Subcutaneous abdominal adipose tissue (tissue), 5 donors: ENCODE measurements around the gene SINHCAF.
"Not testable (repeated sequence)": the region's sequence is repeated elsewhere in the genome, so short reads cannot be mapped to it uniquely, and the experiment has no call there.

ENCODE experiments used
- H3K27ac ChIP-seq: one replicate; pipeline ENCODE4 v1.7.0; 2013; ENCODE audit warnings: low read depth, mild to moderate bottlenecking, inconsistent platforms, low read length, moderate library complexity
- H3K27me3 ChIP-seq, 5 donors: one replicate each; pipeline ENCODE4 v1.7.0; 2013; ENCODE audit warnings: low read length in 5 of 5, inconsistent platforms in 1 of 5; ENCODE audit not compliant: control insufficient read depth in 5 of 5, insufficient read depth in 4 of 5
- H3K36me3 ChIP-seq, 5 donors: one replicate each; pipeline ENCODE4 v1.7.0; 2013; ENCODE audit warnings: low read length in 5 of 5; ENCODE audit not compliant: control insufficient read depth in 5 of 5, insufficient read depth in 5 of 5
- H3K4me1 ChIP-seq, 5 donors: one replicate each; pipeline ENCODE4 v1.7.0; 2013; ENCODE audit warnings: low read length in 5 of 5, mild to moderate bottlenecking in 3 of 5, moderate library complexity in 1 of 5; ENCODE audit not compliant: control insufficient read depth in 5 of 5, insufficient read depth in 5 of 5
- H3K4me3 ChIP-seq, 5 donors: one replicate each; pipeline ENCODE4 v1.7.0; 2013; ENCODE audit warnings: low read length in 5 of 5, low read depth in 1 of 5
- H3K9ac ChIP-seq, 5 donors: one replicate each; pipeline ENCODE4 v1.7.0; 2013; ENCODE audit warnings: low read length in 5 of 5, mild to moderate bottlenecking in 4 of 5, moderate library complexity in 3 of 5
- H3K9me3 ChIP-seq, 5 donors: one replicate each; pipeline ENCODE4 v1.7.0; 2013; ENCODE audit warnings: low read length in 5 of 5; ENCODE audit not compliant: control insufficient read depth in 5 of 5
- donor health status: healthy.
- donor health status: healthy.
- donor health status: healthy.
- donor health status: healthy.
- donor health status: healthy.

The SINHCAF gene

DNA sequence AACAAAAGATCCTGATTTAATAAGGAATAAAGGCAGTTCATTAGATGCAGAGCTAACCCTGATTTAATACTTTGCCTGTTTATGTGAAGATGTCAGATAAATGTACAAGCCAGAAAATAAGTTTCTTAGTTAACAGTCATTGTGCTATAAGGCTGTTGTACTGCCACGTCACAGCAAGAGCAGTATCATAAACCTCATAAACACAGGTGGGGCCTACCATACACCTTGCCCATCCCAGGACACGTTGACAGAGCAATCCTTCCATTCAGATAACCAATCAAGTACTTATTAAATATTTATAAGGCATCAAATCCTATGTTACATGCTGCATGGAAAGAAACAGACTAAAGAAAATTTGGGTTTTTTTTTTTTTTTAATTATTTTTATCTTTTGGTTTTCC is 36.5 kb downstream of the SINHCAF start:
- Histone ChIP-seq H3K27ac (no peak overlapping the region), H3K36me3 (peaks cover 13 to 39% (median 17%) of the 10 kb centered on the region in 5 donors)

DNA sequence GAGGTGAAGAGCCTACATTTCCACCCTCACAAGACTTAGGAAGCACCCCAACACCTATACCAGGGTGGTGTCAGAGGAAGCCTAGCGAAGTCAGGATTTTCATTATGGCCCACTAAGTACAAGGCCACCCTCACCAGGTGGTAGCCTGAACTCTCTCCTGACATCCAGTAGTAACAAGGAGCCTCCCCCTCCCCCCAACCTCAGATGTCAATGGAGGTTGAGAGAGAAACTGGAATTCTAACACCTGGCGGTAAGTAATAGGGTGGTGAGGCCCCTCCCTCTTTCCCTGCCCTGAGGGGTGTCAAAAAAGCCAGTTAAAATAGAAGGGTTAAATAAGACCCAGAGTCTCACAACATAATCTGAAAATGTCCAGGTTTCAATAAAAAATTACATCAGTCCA is 37.6 kb downstream of the SINHCAF start:
- H3K36me3 ChIP-seq, result peaks cover 8 to 37% (median 13%) of the 10 kb centered on the region in 5 donors

More for the DNA sequence above, 36.5 kb downstream of the SINHCAF start:
- Histone ChIP-seq H3K27me3 (no peaks in the 10 kb centered on the region), H3K4me1 (no peaks in the 10 kb centered on the region), H3K9ac (no peak overlapping the region), H3K9me3 (no peaks in the 10 kb centered on the region), H3K4me3 (no peak overlapping the region)

GRCh38 chr12:31280183-31280582 is 45.8 kb downstream of the SINHCAF start:
- Histone ChIP-seq H3K9ac (no peak overlapping the region), H3K27ac (no peak overlapping the region), H3K4me3 (no peak overlapping the region), H3K36me3 (peaks cover 0 to 14% (median 3%) of the 10 kb centered on the region in 5 donors), H3K4me1 (peaks cover 0 to under 1% (median 0%) of the 10 kb centered on the region in 5 donors), H3K27me3 (no peaks in the 10 kb centered on the region), H3K9me3 (no peaks in the 10 kb centered on the region)

More for the DNA sequence above, 37.6 kb downstream of the SINHCAF start:
- Histone ChIP-seq H3K4me3 (no peak overlapping the region), H3K4me1 (no peaks in the 10 kb centered on the region), H3K9me3 (no peaks in the 10 kb centered on the region), H3K27ac (no peak overlapping the region), H3K9ac (no peak overlapping the region), H3K27me3 (no peaks in the 10 kb centered on the region)

- H3K9me3 ChIP-seq, result no peaks in the 10 kb centered on the region
- no peaks in the 10 kb centered on the region for H3K27me3 ChIP-seq
- H3K4me3 ChIP-seq, result no peak overlapping the region
- peaks cover 0 to 6% (median 0%) of the 10 kb centered on the region in 5 donors for H3K4me1 ChIP-seq
- H3K9ac ChIP-seq, result no peak overlapping the region
- H3K36me3 ChIP-seq, result peaks cover 0 to 8% (median 1%) of the 10 kb centered on the region in 5 donors
- no peak overlapping the region for H3K27ac ChIP-seq
Measured at GRCh38 chr12:31279390-31279924, 46.5 kb downstream of the SINHCAF start.

DNA sequence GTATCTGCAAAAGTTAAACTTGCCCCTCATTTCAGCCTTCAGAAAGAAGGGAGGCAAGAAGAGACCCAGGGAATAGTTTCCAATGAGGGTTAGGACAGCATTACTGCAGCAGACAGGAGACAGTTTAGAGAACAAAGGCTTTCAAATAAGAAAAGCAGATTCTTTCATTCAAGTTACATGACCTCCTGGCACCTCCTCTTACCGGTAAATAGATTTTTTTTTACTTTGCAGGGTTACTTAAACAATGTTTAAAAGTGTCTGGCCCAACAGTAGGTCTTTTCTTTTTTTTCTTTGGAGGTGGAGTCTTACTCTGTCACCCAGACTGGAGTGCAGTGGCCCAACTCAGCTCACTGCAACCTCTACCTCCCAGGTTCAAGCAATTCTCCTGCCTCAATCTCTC is 47.1 kb downstream of the SINHCAF start:
- no peaks in the 10 kb centered on the region for H3K9me3 ChIP-seq
- peaks cover 0 to 7% (median 0%) of the 10 kb centered on the region in 5 donors for H3K36me3 ChIP-seq
- H3K4me1 ChIP-seq, result peaks cover 0 to 8% (median 0%) of the 10 kb centered on the region in 5 donors
- no peak overlapping the region for H3K4me3 ChIP-seq
- no peaks in the 10 kb centered on the region for H3K27me3 ChIP-seq
- no peak overlapping the region for H3K27ac ChIP-seq
- H3K9ac ChIP-seq, result no peak overlapping the region

GRCh38 chr12:31278424-31278823 is 47.5 kb downstream of the SINHCAF start:
- no peak overlapping the region for H3K27ac ChIP-seq
- H3K9me3 ChIP-seq, result no peaks in the 10 kb centered on the region

DNA sequence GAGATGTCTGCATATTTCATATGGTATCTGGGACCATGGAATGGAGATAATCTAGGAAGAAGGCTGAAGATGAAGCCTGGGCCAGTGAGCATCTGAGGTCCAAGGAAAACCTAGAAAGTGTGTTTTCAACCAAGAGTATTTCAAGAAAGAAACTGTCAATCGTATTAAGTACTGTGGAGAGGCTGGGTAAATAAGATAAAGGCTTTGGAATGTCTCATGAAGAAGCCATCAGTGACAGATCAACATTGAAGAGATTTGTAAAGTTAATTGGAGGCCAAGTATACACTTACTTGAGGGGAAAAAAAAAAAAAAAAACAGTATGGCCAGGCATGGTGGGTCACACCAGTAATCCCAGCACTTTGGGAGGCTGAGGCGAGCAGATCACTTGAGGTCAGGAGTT is 48.9 kb downstream of the SINHCAF start:
- Histone ChIP-seq H3K4me3 (no peak overlapping the region), H3K27ac (no peak overlapping the region), H3K4me1 (peaks cover 0 to 8% (median 0%) of the 10 kb centered on the region in 5 donors), H3K27me3 (no peaks in the 10 kb centered on the region), H3K9ac (no peak overlapping the region), H3K9me3 (no peaks in the 10 kb centered on the region), H3K36me3 (peaks cover 0 to 4% (median 0%) of the 10 kb centered on the region in 5 donors)

More at GRCh38 chr12:31278424-31278823, 47.5 kb downstream of the SINHCAF start:
- Histone ChIP-seq H3K9ac (no peak overlapping the region), H3K27me3 (no peaks in the 10 kb centered on the region), H3K36me3 (peaks cover 0 to 7% (median 0%) of the 10 kb centered on the region in 5 donors), H3K4me1 (peaks cover 0 to 8% (median 0%) of the 10 kb centered on the region in 5 donors), H3K4me3 (no peak overlapping the region)

GRCh38 chr12:31275491-31275890 is 50.5 kb downstream of the SINHCAF start:
- no peak overlapping the region for H3K4me3 ChIP-seq
- peaks cover 0 to 4% (median 0%) of the 10 kb centered on the region in 5 donors for H3K36me3 ChIP-seq
- H3K27ac ChIP-seq, result no peak overlapping the region
- H3K4me1 ChIP-seq, result peaks cover 0 to 8% (median 0%) of the 10 kb centered on the region in 5 donors
- no peak overlapping the region for H3K9ac ChIP-seq
- H3K9me3 ChIP-seq, result no peaks in the 10 kb centered on the region
- H3K27me3 ChIP-seq, result no peaks in the 10 kb centered on the region

GRCh38 chr12:31274520-31275300 is 51.2 kb downstream of the SINHCAF start:
- H3K9ac ChIP-seq, result no peak overlapping the region

DNA sequence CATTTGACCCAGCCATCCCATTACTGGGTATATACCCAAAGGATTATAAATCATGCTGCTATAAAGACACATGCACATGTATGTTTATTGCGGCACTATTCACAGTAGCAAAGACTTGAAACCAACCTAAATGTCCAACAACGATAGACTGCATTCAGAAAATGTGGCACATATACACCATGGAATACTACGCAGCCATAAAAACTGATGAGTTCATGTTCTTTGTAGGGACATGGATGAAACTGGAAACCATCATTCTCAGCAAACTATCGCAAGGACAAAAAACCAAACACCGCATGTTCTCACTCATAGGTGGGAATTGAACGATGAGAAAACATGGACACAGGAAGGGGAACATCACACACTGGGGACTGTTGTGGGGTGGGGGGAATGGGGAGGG is 52.2 kb downstream of the SINHCAF start:
- not testable (repeated sequence) for H3K9me3 ChIP-seq, H3K36me3 ChIP-seq, H3K27me3 ChIP-seq, H3K27ac ChIP-seq, H3K4me3 ChIP-seq, H3K9ac ChIP-seq, H3K4me1 ChIP-seq

More at GRCh38 chr12:31274520-31275300, 51.2 kb downstream of the SINHCAF start:
- Histone ChIP-seq H3K36me3 (peaks cover 0 to 4% (median 0%) of the 10 kb centered on the region in 5 donors), H3K4me1 (peaks cover 0 to 8% (median 0%) of the 10 kb centered on the region in 5 donors), H3K9me3 (no peaks in the 10 kb centered on the region), H3K4me3 (no peak overlapping the region), H3K27me3 (no peaks in the 10 kb centered on the region), H3K27ac (no peak overlapping the region)
